Endothelial cell of umbilical vein (primary cell): ENCODE data around the gene TMEM108. TPM values are rescaled to one million over a fixed set of nuclear protein-coding genes. Genes with fewer than 3 reads are reported as not detected.

Experiments
- BruUV-seq: library from RNA; stranded (reverse); fragments of 400-500 nt; replicated peaks from 2 replicates; lab custom pipeline; 2021; lab: Mats Ljungman, UMichigan
- CTCF ChIA-PET: fragments of 300-600, 350-600 bp; sonication (Branson Sonifier 250); formaldehyde crosslinking; loops from one replicate; lab custom pipeline; 2021; ENCODE audit warnings: antibody characterized with exemption, inconsistent platforms; lab: Charles Lee
- POLR2A ChIA-PET: fragments of 300-600, 350-600 bp; sonication (Branson Sonifier 250); formaldehyde crosslinking; loops from one replicate; lab custom pipeline; 2021; ENCODE audit warnings: antibody characterized with exemption, inconsistent platforms; lab: Charles Lee
- DNase-seq: peaks from one replicate; pipeline ENCODE4 v3.0.0-alpha.2; 2011; ENCODE audit warnings: low read depth, low spot score
- FAIRE-seq: peaks from 2 replicates; lab custom pipeline; 2011; peaks lifted over from hg19 to GRCh38; lab: Jason Lieb, UNC
- H2AFZ ChIP-seq: 2 replicates; pipeline ENCODE4 v1.6.0; 2012; ENCODE audit warnings: low read depth, low read length, control low read depth, inconsistent platforms
- H3K27ac ChIP-seq: 2 replicates; pipeline ENCODE4 v1.5.1; 2011; ENCODE audit warnings: low read depth, mild to moderate bottlenecking, control low read depth, low read length, moderate library complexity; ENCODE audit not compliant: insufficient read depth
- H3K27me3 ChIP-seq, 2 experiments: 2 replicates each; pipeline versions ENCODE4 v1.6.0 to v1.6.1; 2011; ENCODE audit warnings: low read length in 2 of 2, mixed read lengths in 1 of 2; ENCODE audit not compliant: control insufficient read depth in 2 of 2, insufficient read depth in 2 of 2
- H3K36me3 ChIP-seq, 2 experiments: 2 replicates in 1 of 2; 3 replicates in 1 of 2; pipeline ENCODE4 v1.5.1; 2011; ENCODE audit warnings: low read length in 2 of 2, mild to moderate bottlenecking in 1 of 2, moderate library complexity in 1 of 2; ENCODE audit not compliant: control insufficient read depth in 2 of 2, insufficient read depth in 2 of 2; ENCODE audit errors: extremely low read depth in 1 of 2
- H3K4me1 ChIP-seq: 3 replicates; pipeline ENCODE4 v1.5.1; 2011; ENCODE audit warnings: mild to moderate bottlenecking, low read length; ENCODE audit not compliant: control insufficient read depth, insufficient read depth; ENCODE audit errors: extremely low read depth
- H3K4me2 ChIP-seq: 2 replicates; pipeline ENCODE4 v1.6.1; 2011; ENCODE audit warnings: low read length, control low read depth, mixed read lengths; ENCODE audit not compliant: insufficient read depth
- H3K4me3 ChIP-seq, 3 experiments: fragments of 200-600 bp in 1 of 3; sonication (generic), shearing (Covaris generic) in 1 of 3; replicated peaks in 1 of 3; 2 replicates each; pipeline ENCODE4 v1.5.1; 2011 to 2016; ENCODE audit warnings: control low read depth in 3 of 3, low read length in 3 of 3, mild to moderate bottlenecking in 2 of 3, inconsistent platforms in 1 of 3, low read depth in 1 of 3, moderate library complexity in 1 of 3; ENCODE audit not compliant: insufficient read depth in 1 of 3
- H3K79me2 ChIP-seq: 2 replicates; pipeline ENCODE4 v1.6.0; 2012; ENCODE audit warnings: low read length, inconsistent platforms; ENCODE audit not compliant: control insufficient read depth, insufficient read depth
- H3K9ac ChIP-seq: replicated peaks from 2 replicates; pipeline ENCODE3; 2011; ENCODE audit warnings: low read length, control low read depth; ENCODE audit not compliant: insufficient read depth; ENCODE audit errors: extremely low read depth
- H3K9me1 ChIP-seq: replicated peaks from 3 replicates; pipeline ENCODE4 v1.6.0; 2011; ENCODE audit warnings: mild to moderate bottlenecking, low read length; ENCODE audit not compliant: control insufficient read depth, insufficient read depth; ENCODE audit errors: extremely low read depth
- H3K9me3 ChIP-seq: replicated peaks from 2 replicates; pipeline ENCODE4 v1.5.1; 2012; ENCODE audit warnings: low read length, inconsistent platforms; ENCODE audit not compliant: control insufficient read depth, insufficient read depth
- H4K20me1 ChIP-seq: replicated peaks from 2 replicates; pipeline ENCODE3; 2011; ENCODE audit warnings: mild to moderate bottlenecking, low read length; ENCODE audit not compliant: control insufficient read depth, insufficient read depth; ENCODE audit errors: extremely low read depth
- EZH2 ChIP-seq: IDR thresholded peaks from 2 replicates; pipeline ENCODE4 v1.6.1; 2012; ENCODE audit warnings: borderline replicate concordance, low read depth, mild to moderate bottlenecking, moderate library complexity, low read length, inconsistent platforms; ENCODE audit not compliant: severe bottlenecking
- FOS ChIP-seq: IDR thresholded peaks from 2 replicates; pipeline ENCODE4 v1.6.1; 2011; ENCODE audit warnings: mild to moderate bottlenecking, low read length, moderate library complexity, borderline replicate concordance; ENCODE audit not compliant: insufficient read depth
- GATA2 ChIP-seq: IDR thresholded peaks from 2 replicates; pipeline ENCODE4 v1.7.0; 2011; ENCODE audit warnings: low read depth, mild to moderate bottlenecking, moderate library complexity, mixed read lengths, low read length; ENCODE audit not compliant: insufficient read length, insufficient read depth
- JUN ChIP-seq: IDR thresholded peaks from 2 replicates; pipeline ENCODE4 v1.6.1; 2011; ENCODE audit warnings: borderline replicate concordance, low read depth; ENCODE audit not compliant: insufficient read length, insufficient read depth
- MYC ChIP-seq: IDR thresholded peaks from one replicate; pipeline ENCODE4 v1.6.1; 2011; ENCODE audit warnings: mild to moderate bottlenecking, low read depth, low read length
- POLR2A ChIP-seq: IDR thresholded peaks from 2 replicates; pipeline ENCODE4 v1.6.1; 2012; ENCODE audit warnings: low read depth, mild to moderate bottlenecking, control low read depth, low read length
- POLR2AphosphoS5 ChIP-seq: IDR thresholded peaks from 2 replicates; pipeline ENCODE4 v1.6.1; 2012; ENCODE audit warnings: low read depth, mild to moderate bottlenecking, control low read depth, low read length, moderate library complexity; ENCODE audit not compliant: insufficient read depth
- dilution Hi-C: fragments of 300-500 bp; cut with MboI; formaldehyde crosslinking; loops from one replicate; pipeline ENCODE4 v1.15.0; 2019; ENCODE audit warnings: low sequenced_read_pairs; ENCODE audit not compliant: extremely low pct_ligation_motif_present
- intact Hi-C: fragments of 100-400 bp; cut with micrococcal nuclease; formaldehyde crosslinking; loops from one replicate; pipeline ENCODE4 v1.10.0; 2022
- polyA plus RNA-seq, 4 experiments: library from polyadenylated mRNA; depleted of rRNA in 3 of 4; stranded (reverse) in 3 of 4; unstranded in 1 of 4; fragments of >200 nt; gene quantifications; 2 replicates each; pipeline versions ENCODE4 v1.2.1 to v1.2.3, GENCODE V29; 2011 to 2012; ENCODE audit warnings: missing spikeins in 1 of 4
- total RNA-seq: library from RNA; stranded (reverse); gene quantifications from 2 replicates; pipeline ENCODE4 v1.2.3, GENCODE V29; 2021
- TF ChIP-seq, protein P1 (sequence below), 2 donors: IDR thresholded peaks; 1 replicate in 1 of 2; 2 replicates in 1 of 2; pipeline ENCODE4 v1.5.1; 2011; ENCODE audit warnings: low read length in 2 of 2, mild to moderate bottlenecking in 2 of 2, moderate library complexity in 2 of 2, control low read depth in 1 of 2, inconsistent platforms in 1 of 2, low read depth in 1 of 2; ENCODE audit not compliant: insufficient read depth in 1 of 2; ENCODE audit errors: extremely low read depth in 1 of 2
- TF ChIP-seq, protein P2 (sequence below): IDR thresholded peaks from 2 replicates; pipeline ENCODE4 v1.6.1; 2011; ENCODE audit not compliant: insufficient read depth, insufficient read length

TMEM108 gene
- total and polyA plus RNA-seq, 2 donors (not counting 3 experiments of a cell fraction or from before 2014, with no cell fraction given), result 0.40 to 1.1 TPM

GRCh38 chr3:133230195-133230594, 192.0 kb downstream of the TMEM108 start:
- dilution Hi-C loops, result no loop called here
- no peaks in the 10 kb centered on the region for H3K27me3 ChIP-seq
- FAIRE-seq, result no peak
- no peaks in the 10 kb centered on the region for H3K9me3 ChIP-seq
- POLR2A ChIA-PET, result no interaction called here
- BruUV-seq, result no TSS peak
- CTCF ChIA-PET, result interaction anchor here (1.4 kb wide), 1 partner anchor 17 kb away, joined by 3 read pairs; no protein-coding TSS in a partner anchor
- H3K36me3 ChIP-seq, result no peaks in the 10 kb centered on the region
- H3K4me3 ChIP-seq, result no peak overlapping the region
- TF ChIP-seq EZH2 (no peak), JUN (no peak), FOS (no peak), POLR2AphosphoS5 (no peak), MYC (no peak), POLR2A (no peak), GATA2 (no peak)
- TF ChIP-seq, protein P1, sequence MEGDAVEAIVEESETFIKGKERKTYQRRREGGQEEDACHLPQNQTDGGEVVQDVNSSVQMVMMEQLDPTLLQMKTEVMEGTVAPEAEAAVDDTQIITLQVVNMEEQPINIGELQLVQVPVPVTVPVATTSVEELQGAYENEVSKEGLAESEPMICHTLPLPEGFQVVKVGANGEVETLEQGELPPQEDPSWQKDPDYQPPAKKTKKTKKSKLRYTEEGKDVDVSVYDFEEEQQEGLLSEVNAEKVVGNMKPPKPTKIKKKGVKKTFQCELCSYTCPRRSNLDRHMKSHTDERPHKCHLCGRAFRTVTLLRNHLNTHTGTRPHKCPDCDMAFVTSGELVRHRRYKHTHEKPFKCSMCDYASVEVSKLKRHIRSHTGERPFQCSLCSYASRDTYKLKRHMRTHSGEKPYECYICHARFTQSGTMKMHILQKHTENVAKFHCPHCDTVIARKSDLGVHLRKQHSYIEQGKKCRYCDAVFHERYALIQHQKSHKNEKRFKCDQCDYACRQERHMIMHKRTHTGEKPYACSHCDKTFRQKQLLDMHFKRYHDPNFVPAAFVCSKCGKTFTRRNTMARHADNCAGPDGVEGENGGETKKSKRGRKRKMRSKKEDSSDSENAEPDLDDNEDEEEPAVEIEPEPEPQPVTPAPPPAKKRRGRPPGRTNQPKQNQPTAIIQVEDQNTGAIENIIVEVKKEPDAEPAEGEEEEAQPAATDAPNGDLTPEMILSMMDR (IDR thresholded peaks at IDR 0.05; ENCODE audit: extremely low read depth in 1 of 2, insufficient read depth in 1 of 2, low read depth in 1 of 2, low read length in 2 of 2), result no peak
- TF ChIP-seq, protein P2, sequence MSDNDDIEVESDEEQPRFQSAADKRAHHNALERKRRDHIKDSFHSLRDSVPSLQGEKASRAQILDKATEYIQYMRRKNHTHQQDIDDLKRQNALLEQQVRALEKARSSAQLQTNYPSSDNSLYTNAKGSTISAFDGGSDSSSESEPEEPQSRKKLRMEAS, result no peak
- no peaks in the 10 kb centered on the region for H4K20me1 ChIP-seq
- no peak overlapping the region for H3K4me2 ChIP-seq
- H3K27ac ChIP-seq, result no peak overlapping the region
- H3K9me1 ChIP-seq, result no peaks in the 10 kb centered on the region
- no peaks in the 10 kb centered on the region for H3K79me2 ChIP-seq
- no peak overlapping the region for H3K9ac ChIP-seq
- intact Hi-C loops, result no loop called here
- H3K4me1 ChIP-seq, result no peaks in the 10 kb centered on the region
- DNase-seq, result no peak
- no peak overlapping the region for H2AFZ ChIP-seq
